ENCODE measurements around the gene STX7. TPM values are rescaled to one million over a fixed set of nuclear protein-coding genes. Genes with fewer than 3 reads are reported as not detected.

STX7 gene
- polyA plus RNA-seq, 6 donors from 2014 or later = 141 to 257 (median 207) TPM

- peak overlapping the region in 1 of 6 donors; percentile 91 for H3K27ac Mint-ChIP-seq
- no peak for ATAC-seq (ENCODE audit: low read depth in 2 of 2)
- no peak for DNase-seq
- H3K27me3 Mint-ChIP-seq = no peaks in the 10 kb centered on the region
- H3K4me3 Mint-ChIP-seq = no peak overlapping the region
- H3K4me1 Mint-ChIP-seq = peaks cover 3 to 5% (median 3%) of the 10 kb centered on the region in 3 donors
- H3K9me3 Mint-ChIP-seq = no peaks in the 10 kb centered on the region
- H3K36me3 Mint-ChIP-seq = no peaks in the 10 kb centered on the region
These were observed 12.9 kb upstream of the STX7 start for GRCh38 chr6:132525866-132526265.

GRCh38 chr6:132524646-132525045 is 11.7 kb upstream of the STX7 start:
- H3K4me1 Mint-ChIP-seq = no peaks in the 10 kb centered on the region
- ATAC-seq (ENCODE audit: low read depth in 2 of 2) (no peak), DNase-seq (no peak)
- H3K27ac Mint-ChIP-seq = peak overlapping the region in 1 of 6 donors; percentile 8
- H3K36me3 Mint-ChIP-seq = no peaks in the 10 kb centered on the region
- no peaks in the 10 kb centered on the region for H3K27me3 Mint-ChIP-seq
- H3K9me3 Mint-ChIP-seq = no peaks in the 10 kb centered on the region
- no peak overlapping the region for H3K4me3 Mint-ChIP-seq

DNA sequence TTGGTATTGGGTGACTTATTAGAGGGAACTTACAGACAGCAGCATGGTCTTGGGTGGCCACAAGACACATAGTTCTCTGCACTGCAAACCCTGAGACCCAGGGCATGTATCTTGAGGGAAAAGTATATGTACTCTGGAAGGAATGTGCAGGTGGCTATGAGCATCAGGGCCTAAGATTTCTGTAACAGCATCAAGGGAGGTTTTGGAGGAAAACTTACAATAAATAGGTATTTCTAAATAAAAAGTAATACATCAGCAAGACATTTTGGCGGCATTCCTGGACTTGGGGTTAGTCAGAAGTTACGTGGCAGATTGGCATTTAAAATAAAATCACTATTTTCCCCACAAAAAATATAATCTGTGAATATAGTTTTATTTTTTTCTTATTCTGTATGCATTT is 8.0 kb upstream of the STX7 start:
- DNase-seq (no peak), ATAC-seq (ENCODE audit: low read depth in 2 of 2) (no peak)
- Mint-ChIP-seq H3K36me3 (no peaks in the 10 kb centered on the region), H3K27ac (no peak overlapping the region), H3K9me3 (peaks cover 0 to 2% (median 0%) of the 10 kb centered on the region in 7 donors), H3K27me3 (no peaks in the 10 kb centered on the region), H3K4me1 (peaks cover 3 to 7% (median 7%) of the 10 kb centered on the region in 3 donors), H3K4me3 (no peak overlapping the region)

DNA sequence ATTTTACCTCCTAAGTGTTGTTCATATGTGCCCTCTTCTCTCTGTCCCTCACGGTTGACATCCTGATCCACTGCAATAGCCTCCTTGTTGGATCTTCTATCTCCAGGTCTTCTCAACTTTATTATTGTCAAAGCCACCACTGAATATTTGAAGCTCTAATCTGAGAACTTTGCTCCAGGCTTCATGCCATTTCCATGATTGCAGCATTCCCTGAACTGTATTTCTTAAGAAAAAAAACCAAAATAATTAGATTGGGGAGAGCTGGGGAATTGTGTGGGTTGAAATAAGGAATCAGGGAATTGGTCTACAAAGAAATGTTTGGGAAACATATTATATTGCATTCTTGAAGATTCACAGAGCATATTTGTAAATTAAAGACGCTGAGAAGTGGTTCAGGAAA is 2.5 kb upstream of the STX7 start:
- H3K36me3 Mint-ChIP-seq = peaks cover 9 to 14% of the 10 kb centered on the region in 2 donors
- H3K27me3 Mint-ChIP-seq = no peaks in the 10 kb centered on the region
- H3K27ac Mint-ChIP-seq = peak overlapping the region in 4 of 6 donors; percentile 49 to 94 (median 66)
- peaks cover 0 to 2% (median 0%) of the 10 kb centered on the region in 7 donors for H3K9me3 Mint-ChIP-seq
- no peak for DNase-seq
- H3K4me1 Mint-ChIP-seq = peaks cover 27 to 44% (median 35%) of the 10 kb centered on the region in 3 donors
- ATAC-seq (ENCODE audit: low read depth in 2 of 2) = no peak
- H3K4me3 Mint-ChIP-seq = peak overlapping the region in 3 of 8 donors; percentile 29 to 76 (median 39)

- Mint-ChIP-seq H3K4me1 (peaks cover 36 to 47% (median 40%) of the 10 kb centered on the region in 3 donors), H3K4me3 (peak overlapping the region; percentile 81 to 100 (median 98))
- peak in 1 of 2 donors; percentile 7 for ATAC-seq (ENCODE audit: low read depth in 2 of 2)
These were observed 1.1 kb upstream of the STX7 start for GRCh38 chr6:132513831-132514545.

DNA sequence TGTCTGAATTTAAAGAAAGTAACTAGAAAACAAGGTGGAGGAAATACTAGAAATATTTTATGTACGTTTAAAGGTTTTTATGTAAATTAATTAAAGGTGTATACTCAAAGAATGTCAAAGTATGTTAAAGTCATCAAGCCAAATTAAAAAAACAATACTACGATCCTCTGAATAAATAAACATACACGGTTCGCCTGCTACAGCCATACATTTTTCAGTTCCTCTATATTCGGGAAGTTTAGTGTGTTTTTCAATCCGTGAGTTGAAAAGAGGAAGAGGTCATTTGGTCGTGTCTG is 626 bp downstream of the STX7 start:
- Mint-ChIP-seq H3K27ac (peak overlapping the region in 5 of 6 donors; percentile 47 to 91 (median 84)), H3K4me3 (peak overlapping the region; percentile 81 to 100 (median 93)), H3K9me3 (no peaks in the 10 kb centered on the region), H3K27me3 (no peaks in the 10 kb centered on the region), H3K36me3 (peaks cover 22 to 32% of the 10 kb centered on the region in 2 donors), H3K4me1 (peaks cover 53 to 64% (median 57%) of the 10 kb centered on the region in 3 donors)
- no peak for DNase-seq
- no peak for ATAC-seq (ENCODE audit: low read depth in 2 of 2)

More at GRCh38 chr6:132513831-132514545, 1.1 kb upstream of the STX7 start:
- Mint-ChIP-seq H3K27ac (peak overlapping the region in 5 of 6 donors; percentile 99 to 100 (median 99)), H3K36me3 (peaks cover 9 to 16% of the 10 kb centered on the region in 2 donors), H3K27me3 (no peaks in the 10 kb centered on the region), H3K9me3 (no peaks in the 10 kb centered on the region)
- peak; percentile 48 for DNase-seq

GRCh38 chr6:132511831-132512220 is 1.1 kb downstream of the STX7 start:
- H3K36me3 Mint-ChIP-seq = peaks cover 26 to 35% of the 10 kb centered on the region in 2 donors
- peak overlapping the region in 5 of 6 donors; percentile 28 to 91 (median 84) for H3K27ac Mint-ChIP-seq
- no peak for ATAC-seq (ENCODE audit: low read depth in 2 of 2)
- DNase-seq = no peak
- H3K4me1 Mint-ChIP-seq = peaks cover 55 to 69% (median 59%) of the 10 kb centered on the region in 3 donors
- peak overlapping the region; percentile 81 to 100 (median 93) for H3K4me3 Mint-ChIP-seq
- no peaks in the 10 kb centered on the region for H3K27me3 Mint-ChIP-seq
- H3K9me3 Mint-ChIP-seq = no peaks in the 10 kb centered on the region

- ATAC-seq (ENCODE audit: low read depth in 2 of 2) (no peak), DNase-seq (no peak)
- H3K9me3 Mint-ChIP-seq = no peaks in the 10 kb centered on the region
- H3K27ac Mint-ChIP-seq = peak overlapping the region in 5 of 6 donors; percentile 28 to 87 (median 83)
- peaks cover 26 to 40% of the 10 kb centered on the region in 2 donors for H3K36me3 Mint-ChIP-seq
- peaks cover 61 to 71% (median 63%) of the 10 kb centered on the region in 3 donors for H3K4me1 Mint-ChIP-seq
- peak overlapping the region; percentile 81 to 100 (median 93) for H3K4me3 Mint-ChIP-seq
- H3K27me3 Mint-ChIP-seq = no peaks in the 10 kb centered on the region
These were observed 1.6 kb downstream of the STX7 start for GRCh38 chr6:132511210-132511830.

DNA sequence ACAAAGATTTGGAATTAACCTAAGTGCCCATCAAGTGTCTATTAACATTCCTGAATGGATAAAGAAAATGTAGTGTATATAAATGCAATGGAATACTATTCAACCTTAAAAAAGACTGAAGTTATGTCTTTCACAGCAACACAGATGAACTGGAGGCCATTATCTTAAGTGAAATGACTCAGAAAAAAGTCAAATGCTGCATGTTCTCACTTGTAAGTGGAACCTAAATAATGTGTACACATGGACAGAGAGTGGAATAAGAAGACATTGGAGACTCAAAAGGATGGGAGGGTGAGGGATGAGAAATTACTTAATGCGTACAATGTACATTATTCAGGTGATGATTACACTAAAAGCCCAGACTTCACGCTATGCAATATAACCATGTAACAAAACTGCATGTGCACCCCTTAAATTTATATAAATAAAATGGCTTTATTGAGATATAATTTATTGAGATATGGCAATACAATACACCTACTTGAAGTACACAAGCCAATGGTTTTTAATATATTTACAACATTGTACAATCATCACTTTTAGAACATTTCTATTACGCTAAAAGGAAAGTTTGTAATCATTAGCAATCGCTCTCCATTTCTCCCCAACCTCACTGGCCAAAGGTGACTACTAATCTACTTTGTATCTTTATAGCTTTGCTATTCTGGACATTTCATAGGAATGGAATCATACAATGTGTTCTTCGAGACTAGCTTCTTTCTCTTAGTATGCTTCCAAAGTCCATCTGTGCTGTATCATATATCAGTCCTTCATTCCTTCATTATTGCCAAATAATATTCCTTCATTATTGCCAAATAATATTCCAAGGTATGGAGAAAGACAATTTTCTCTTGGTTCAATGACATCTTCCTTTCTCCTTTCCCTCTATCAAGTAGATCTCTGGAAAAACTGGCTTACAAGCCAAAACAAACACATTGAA is 5.8 kb downstream of the STX7 start:
- Mint-ChIP-seq H3K4me3 (peak overlapping the region; percentile 58 to 89 (median 80)), H3K27me3 (no peaks in the 10 kb centered on the region), H3K4me1 (peaks cover 73 to 80% (median 79%) of the 10 kb centered on the region in 3 donors), H3K36me3 (peaks cover 35 to 59% of the 10 kb centered on the region in 2 donors), H3K27ac (peak overlapping the region in 5 of 6 donors; percentile 23 to 92 (median 81)), H3K9me3 (no peaks in the 10 kb centered on the region)
- DNase-seq (no peak), ATAC-seq (ENCODE audit: low read depth in 2 of 2) (no peak)

DNA sequence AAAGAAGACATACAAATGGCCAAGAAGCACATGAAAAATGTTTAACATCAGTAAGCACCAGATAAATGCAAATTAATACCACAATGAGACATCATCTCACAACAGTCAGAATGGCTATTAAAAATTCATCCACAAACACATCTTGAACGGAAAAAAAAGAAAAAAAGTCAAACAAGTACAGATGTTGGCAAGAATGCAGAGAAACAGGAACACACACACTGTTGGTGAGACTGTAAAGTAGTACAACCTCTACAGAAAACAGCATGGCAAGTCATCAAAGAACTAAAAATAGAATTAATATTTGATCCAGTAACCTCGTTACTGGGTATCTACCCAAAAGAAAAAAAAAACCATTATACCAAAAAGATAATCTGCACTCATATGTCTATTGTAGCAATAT is 6.5 kb downstream of the STX7 start:
- no peaks in the 10 kb centered on the region for H3K9me3 Mint-ChIP-seq
- peak in 1 of 2 donors; percentile 44 for ATAC-seq (ENCODE audit: low read depth in 2 of 2)
- DNase-seq = no peak
- H3K4me1 Mint-ChIP-seq = peaks cover 77 to 86% (median 85%) of the 10 kb centered on the region in 3 donors
- H3K36me3 Mint-ChIP-seq = peaks cover 41 to 63% of the 10 kb centered on the region in 2 donors
- peak overlapping the region in 5 of 6 donors; percentile 50 to 90 (median 81) for H3K27ac Mint-ChIP-seq
- H3K4me3 Mint-ChIP-seq = peak overlapping the region; percentile 58 to 89 (median 80)
- H3K27me3 Mint-ChIP-seq = no peaks in the 10 kb centered on the region

GRCh38 chr6:132505158-132505557 is 7.8 kb downstream of the STX7 start:
- peak in 1 of 2 donors; percentile 23 for ATAC-seq (ENCODE audit: low read depth in 2 of 2)

GRCh38 chr6:132504757-132505156 is 8.2 kb downstream of the STX7 start:
- H3K27me3 Mint-ChIP-seq = no peaks in the 10 kb centered on the region

More at GRCh38 chr6:132505158-132505557, 7.8 kb downstream of the STX7 start:
- H3K36me3 Mint-ChIP-seq = peaks cover 44 to 63% of the 10 kb centered on the region in 2 donors
- H3K27ac Mint-ChIP-seq = peak overlapping the region in 5 of 6 donors; percentile 73 to 90 (median 81)
- peaks cover 76 to 93% (median 86%) of the 10 kb centered on the region in 3 donors for H3K4me1 Mint-ChIP-seq
- no peaks in the 10 kb centered on the region for H3K27me3 Mint-ChIP-seq
- peak overlapping the region; percentile 26 to 89 (median 76) for H3K4me3 Mint-ChIP-seq
- H3K9me3 Mint-ChIP-seq = no peaks in the 10 kb centered on the region
- DNase-seq = no peak

DNA sequence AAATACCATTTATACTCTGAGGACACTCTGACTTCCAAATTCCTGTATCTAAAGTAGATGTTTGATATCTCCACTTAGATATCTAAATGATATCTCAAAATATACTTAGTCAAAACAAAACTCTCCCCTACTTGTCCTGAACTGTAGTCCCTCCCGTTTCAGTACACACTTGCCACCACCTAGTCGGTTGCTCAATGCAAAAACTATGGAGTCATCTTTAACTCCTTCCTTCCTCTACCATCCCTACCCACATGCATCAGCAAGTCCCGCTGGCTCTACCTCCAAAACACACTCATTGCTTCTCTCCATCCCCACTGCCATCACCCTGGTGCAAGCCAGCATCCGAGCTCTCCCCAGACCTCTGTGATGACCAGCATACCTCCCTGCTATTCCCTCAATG is 13.2 kb downstream of the STX7 start:
- ATAC-seq (ENCODE audit: low read depth in 2 of 2) = no peak
- H3K9me3 Mint-ChIP-seq = peaks cover 0 to 7% (median 0%) of the 10 kb centered on the region in 7 donors

More at GRCh38 chr6:132504757-132505156, 8.2 kb downstream of the STX7 start:
- Mint-ChIP-seq H3K27ac (peak overlapping the region in 5 of 6 donors; percentile 73 to 90 (median 81)), H3K4me1 (peaks cover 77 to 94% (median 90%) of the 10 kb centered on the region in 3 donors), H3K9me3 (peaks cover 0 to 2% (median 0%) of the 10 kb centered on the region in 7 donors), H3K36me3 (peaks cover 48 to 67% of the 10 kb centered on the region in 2 donors), H3K4me3 (peak overlapping the region; percentile 51 to 89 (median 76))
- DNase-seq (no peak), ATAC-seq (ENCODE audit: low read depth in 2 of 2) (no peak)

More for the DNA sequence above, 13.2 kb downstream of the STX7 start:
- DNase-seq = no peak
- H3K4me1 Mint-ChIP-seq = peaks cover 73 to 91% (median 90%) of the 10 kb centered on the region in 3 donors
- H3K27me3 Mint-ChIP-seq = no peaks in the 10 kb centered on the region
- H3K4me3 Mint-ChIP-seq = peak overlapping the region; percentile 38 to 90 (median 78)
- H3K36me3 Mint-ChIP-seq = peaks cover 50% of the 10 kb centered on the region in 2 donors
- peak overlapping the region in 5 of 6 donors; percentile 63 to 96 (median 91) for H3K27ac Mint-ChIP-seq
